GM23338 (cell line): Measurements from ENCODE around the gene PPP6R2. TPM values are rescaled to one million over a fixed set of nuclear protein-coding genes. Genes with fewer than 3 reads are reported as not detected.

Experiments used
- ATAC-seq: fragments of 200-7000 bp; cut with Tn5 transposase; 3 replicates; pipeline ENCODE4 v1.9.1; 2020
- DNase-seq: peaks from one replicate; pipeline ENCODE4 v3.0.0-alpha.2; 2015; ENCODE audit warnings: low spot score
- H2AFZ ChIP-seq: fragments of 200-600 bp; sonication (generic); 2 replicates; pipeline ENCODE4 v1.8.0; 2016; ENCODE audit warnings: antibody characterized with exemption, mild to moderate bottlenecking, moderate library complexity
- H3F3A ChIP-seq: fragments of 200-600 bp; sonication (generic); replicated peaks from 2 replicates; pipeline ENCODE4 v1.8.0; 2017; ENCODE audit warnings: antibody characterized with exemption, mixed run types, low read depth
- H3K27ac ChIP-seq: fragments of 200-600 bp; sonication (generic); 2 replicates; pipeline ENCODE4 v1.6.1; 2016; ENCODE audit warnings: low read depth
- H3K27me3 ChIP-seq: fragments of 200-600 bp; sonication (generic); 2 replicates; pipeline ENCODE4 v1.8.0; 2016; ENCODE audit warnings: mild to moderate bottlenecking, mixed run types, moderate library complexity; ENCODE audit not compliant: insufficient read depth
- H3K36me3 ChIP-seq: fragments of 200-600 bp; sonication (generic); 2 replicates; pipeline ENCODE4 v1.8.0; 2016; ENCODE audit warnings: mild to moderate bottlenecking; ENCODE audit not compliant: insufficient read depth
- H3K4me1 ChIP-seq: fragments of 200-600 bp; sonication (generic); 2 replicates; pipeline ENCODE4 v1.8.0; 2016; ENCODE audit warnings: mild to moderate bottlenecking, moderate library complexity; ENCODE audit not compliant: insufficient read depth
- H3K4me2 ChIP-seq: fragments of 200-600 bp; sonication (generic); 2 replicates; pipeline ENCODE4 v1.7.1; 2017; ENCODE audit warnings: mixed run types
- H3K4me3 ChIP-seq: fragments of 200-600 bp; sonication (generic); 2 replicates; pipeline ENCODE4 v1.6.1; 2016; ENCODE audit warnings: mixed run types
- H3K79me2 ChIP-seq: fragments of 200-600 bp; sonication (generic); replicated peaks from 2 replicates; pipeline ENCODE4 v1.8.0; 2017; ENCODE audit warnings: mild to moderate bottlenecking; ENCODE audit not compliant: insufficient read depth
- H3K9me2 ChIP-seq: fragments of 200-600 bp; sonication (generic); 2 replicates; pipeline ENCODE4 v1.8.0; 2017; ENCODE audit not compliant: insufficient read depth
- H4K20me1 ChIP-seq: fragments of 200-600 bp; sonication (generic); replicated peaks from 2 replicates; pipeline ENCODE4 v1.8.0; 2017; ENCODE audit warnings: mild to moderate bottlenecking; ENCODE audit not compliant: insufficient read depth
- H3K27ac Mint-ChIP-seq: 2 replicates; pipeline ENCODE4 v1.8.0; 2020; ENCODE audit warnings: inconsistent platforms, mild to moderate bottlenecking, moderate library complexity, mixed read lengths
- H3K27me3 Mint-ChIP-seq: 3 replicates; pipeline ENCODE4 v1.8.0; 2022; ENCODE audit warnings: low read depth, mild to moderate bottlenecking, moderate library complexity, mixed read lengths, inconsistent platforms; ENCODE audit not compliant: insufficient read depth, poor library complexity
- H3K36me3 Mint-ChIP-seq: 3 replicates; pipeline ENCODE4 v1.8.0; 2021; ENCODE audit warnings: low read depth, mild to moderate bottlenecking, inconsistent platforms, moderate library complexity, mixed read lengths
- H3K4me1 Mint-ChIP-seq: 3 replicates; pipeline ENCODE4 v1.8.0; 2020; ENCODE audit warnings: mild to moderate bottlenecking, inconsistent platforms, mixed read lengths
- H3K4me3 Mint-ChIP-seq: 3 replicates; pipeline ENCODE4 v1.8.0; 2021; ENCODE audit warnings: moderate library complexity, mild to moderate bottlenecking, inconsistent platforms, mixed read lengths
- H3K9me3 Mint-ChIP-seq: 3 replicates; pipeline ENCODE4 v1.8.0; 2020; ENCODE audit warnings: moderate library complexity, mild to moderate bottlenecking, inconsistent platforms, mixed read lengths
- CREB1 ChIP-seq: fragments of 250-450 bp; sonication (Bioruptor Pico); IDR thresholded peaks from 2 replicates; pipeline ENCODE4 v1.5.0; 2020; ENCODE audit warnings: low read depth, mild to moderate bottlenecking, moderate library complexity
- EZH2 ChIP-seq: fragments of 200-600 bp; sonication (generic); IDR thresholded peaks from one replicate; pipeline ENCODE4 v1.8.0; 2017; ENCODE audit warnings: antibody characterized with exemption, mild to moderate bottlenecking, low read depth; ENCODE audit not compliant: unreplicated experiment
- EZH2phosphoT487 ChIP-seq: fragments of 200-600 bp; sonication (generic); IDR thresholded peaks from one replicate; pipeline ENCODE4 v1.8.1; 2018; ENCODE audit warnings: antibody characterized with exemption; ENCODE audit not compliant: unreplicated experiment
- JUNB ChIP-seq: IDR thresholded peaks from one replicate; pipeline ENCODE4 v1.6.1; 2016; ENCODE audit warnings: antibody characterized with exemption; ENCODE audit not compliant: unreplicated experiment
- NANOG ChIP-seq: IDR thresholded peaks from 2 replicates; pipeline ENCODE4 v1.6.1; 2016; ENCODE audit warnings: antibody characterized with exemption, borderline replicate concordance
- ZNF114 ChIP-seq: fragments of 250-450 bp; sonication (Bioruptor Pico); IDR thresholded peaks from 2 replicates; pipeline ENCODE4 v1.5.0; 2020; ENCODE audit warnings: mild to moderate bottlenecking, moderate library complexity
- ZNF331 ChIP-seq: fragments of 250-450 bp; sonication (Bioruptor Pico); IDR thresholded peaks from 2 replicates; pipeline ENCODE4 v1.5.0; 2020; ENCODE audit warnings: low read depth, mild to moderate bottlenecking, moderate library complexity
- polyA plus RNA-seq: library from polyadenylated mRNA; unstranded; fragments of >200 nt; fragmentation: Nextera tagmentation; extraction: Ambion mirVana; gene quantifications from 2 replicates; pipeline ENCODE4 v1.2.1, GENCODE V29; 2016
- total RNA-seq: library from RNA; depleted of rRNA; stranded (reverse); fragments of >200 nt; shearing (Covaris generic); gene quantifications from 2 replicates; pipeline ENCODE4 v1.2.3, GENCODE V29; 2014
- TF ChIP-seq, protein P1 (sequence below): IDR thresholded peaks from one replicate; pipeline ENCODE4 v1.6.1; 2018; ENCODE audit warnings: antibody characterized with exemption; ENCODE audit not compliant: unreplicated experiment
- TF ChIP-seq, protein P2 (sequence below): fragments of 250-450 bp; sonication (Bioruptor Pico); IDR thresholded peaks from 2 replicates; pipeline ENCODE4 v1.5.0; 2020; ENCODE audit warnings: mild to moderate bottlenecking, moderate library complexity

The PPP6R2 gene
- total and polyA plus RNA-seq, 2 experiments from 2014 or later = 11.9 to 45.8 TPM

DNA sequence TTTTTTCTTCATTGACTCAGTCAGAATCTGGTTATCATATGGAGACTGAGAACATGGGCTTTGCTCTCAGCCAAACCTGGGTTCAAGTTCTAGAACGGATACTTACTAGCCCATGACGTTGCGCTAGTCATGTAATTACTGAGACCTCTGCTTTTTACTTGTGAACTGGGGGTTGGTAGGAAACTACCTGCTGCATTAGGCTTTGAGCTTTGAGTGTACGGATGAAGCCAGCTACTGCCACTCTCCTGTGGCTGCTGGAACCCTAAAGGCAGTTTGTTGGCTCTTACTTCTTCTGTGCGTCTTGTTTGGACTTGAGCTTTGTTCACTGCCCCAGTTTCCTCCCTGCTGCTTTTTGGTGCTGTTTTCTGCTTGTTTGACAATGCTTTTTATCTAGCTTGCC, 18.1 kb downstream of the PPP6R2 start:
- Mint-ChIP-seq H3K36me3 (peaks cover 10% of the 10 kb centered on the region; the same call in 2 of the 3 replicates), H3K4me3 (no peak overlapping the region), H3K27ac (no peak overlapping the region), H3K4me1 (no peaks in the 10 kb centered on the region; the same call in 1 of the 3 replicates), H3K27me3 (peaks cover 3% of the 10 kb centered on the region), H3K9me3 (no peaks in the 10 kb centered on the region)
- H3K4me2 ChIP-seq = no peak overlapping the region
- peaks cover 96% of the 10 kb centered on the region for H3K79me2 ChIP-seq
- no peak overlapping the region for H3K4me3 ChIP-seq
- DNase-seq (no peak), ATAC-seq (no peak)
- H3K9me2 ChIP-seq = no peaks in the 10 kb centered on the region
- H2AFZ ChIP-seq = no peak overlapping the region
- H4K20me1 ChIP-seq = peaks cover 32% of the 10 kb centered on the region
- no peaks in the 10 kb centered on the region for H3K36me3 ChIP-seq
- H3F3A ChIP-seq = no peaks in the 10 kb centered on the region
- H3K27me3 ChIP-seq = no peaks in the 10 kb centered on the region
- H3K4me1 ChIP-seq = no peaks in the 10 kb centered on the region
- TF ChIP-seq, protein P1, sequence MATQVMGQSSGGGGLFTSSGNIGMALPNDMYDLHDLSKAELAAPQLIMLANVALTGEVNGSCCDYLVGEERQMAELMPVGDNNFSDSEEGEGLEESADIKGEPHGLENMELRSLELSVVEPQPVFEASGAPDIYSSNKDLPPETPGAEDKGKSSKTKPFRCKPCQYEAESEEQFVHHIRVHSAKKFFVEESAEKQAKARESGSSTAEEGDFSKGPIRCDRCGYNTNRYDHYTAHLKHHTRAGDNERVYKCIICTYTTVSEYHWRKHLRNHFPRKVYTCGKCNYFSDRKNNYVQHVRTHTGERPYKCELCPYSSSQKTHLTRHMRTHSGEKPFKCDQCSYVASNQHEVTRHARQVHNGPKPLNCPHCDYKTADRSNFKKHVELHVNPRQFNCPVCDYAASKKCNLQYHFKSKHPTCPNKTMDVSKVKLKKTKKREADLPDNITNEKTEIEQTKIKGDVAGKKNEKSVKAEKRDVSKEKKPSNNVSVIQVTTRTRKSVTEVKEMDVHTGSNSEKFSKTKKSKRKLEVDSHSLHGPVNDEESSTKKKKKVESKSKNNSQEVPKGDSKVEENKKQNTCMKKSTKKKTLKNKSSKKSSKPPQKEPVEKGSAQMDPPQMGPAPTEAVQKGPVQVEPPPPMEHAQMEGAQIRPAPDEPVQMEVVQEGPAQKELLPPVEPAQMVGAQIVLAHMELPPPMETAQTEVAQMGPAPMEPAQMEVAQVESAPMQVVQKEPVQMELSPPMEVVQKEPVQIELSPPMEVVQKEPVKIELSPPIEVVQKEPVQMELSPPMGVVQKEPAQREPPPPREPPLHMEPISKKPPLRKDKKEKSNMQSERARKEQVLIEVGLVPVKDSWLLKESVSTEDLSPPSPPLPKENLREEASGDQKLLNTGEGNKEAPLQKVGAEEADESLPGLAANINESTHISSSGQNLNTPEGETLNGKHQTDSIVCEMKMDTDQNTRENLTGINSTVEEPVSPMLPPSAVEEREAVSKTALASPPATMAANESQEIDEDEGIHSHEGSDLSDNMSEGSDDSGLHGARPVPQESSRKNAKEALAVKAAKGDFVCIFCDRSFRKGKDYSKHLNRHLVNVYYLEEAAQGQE = no peak
- TF ChIP-seq NANOG = no peak
- TF ChIP-seq EZH2 = no peak
- TF ChIP-seq ZNF331 (CRISPR knock-in tag) = no peak
- no peak for TF ChIP-seq EZH2phosphoT487
- TF ChIP-seq CREB1 (CRISPR knock-in tag) = no peak
- no peak for TF ChIP-seq ZNF114 (CRISPR knock-in tag)
- TF ChIP-seq, protein P2, sequence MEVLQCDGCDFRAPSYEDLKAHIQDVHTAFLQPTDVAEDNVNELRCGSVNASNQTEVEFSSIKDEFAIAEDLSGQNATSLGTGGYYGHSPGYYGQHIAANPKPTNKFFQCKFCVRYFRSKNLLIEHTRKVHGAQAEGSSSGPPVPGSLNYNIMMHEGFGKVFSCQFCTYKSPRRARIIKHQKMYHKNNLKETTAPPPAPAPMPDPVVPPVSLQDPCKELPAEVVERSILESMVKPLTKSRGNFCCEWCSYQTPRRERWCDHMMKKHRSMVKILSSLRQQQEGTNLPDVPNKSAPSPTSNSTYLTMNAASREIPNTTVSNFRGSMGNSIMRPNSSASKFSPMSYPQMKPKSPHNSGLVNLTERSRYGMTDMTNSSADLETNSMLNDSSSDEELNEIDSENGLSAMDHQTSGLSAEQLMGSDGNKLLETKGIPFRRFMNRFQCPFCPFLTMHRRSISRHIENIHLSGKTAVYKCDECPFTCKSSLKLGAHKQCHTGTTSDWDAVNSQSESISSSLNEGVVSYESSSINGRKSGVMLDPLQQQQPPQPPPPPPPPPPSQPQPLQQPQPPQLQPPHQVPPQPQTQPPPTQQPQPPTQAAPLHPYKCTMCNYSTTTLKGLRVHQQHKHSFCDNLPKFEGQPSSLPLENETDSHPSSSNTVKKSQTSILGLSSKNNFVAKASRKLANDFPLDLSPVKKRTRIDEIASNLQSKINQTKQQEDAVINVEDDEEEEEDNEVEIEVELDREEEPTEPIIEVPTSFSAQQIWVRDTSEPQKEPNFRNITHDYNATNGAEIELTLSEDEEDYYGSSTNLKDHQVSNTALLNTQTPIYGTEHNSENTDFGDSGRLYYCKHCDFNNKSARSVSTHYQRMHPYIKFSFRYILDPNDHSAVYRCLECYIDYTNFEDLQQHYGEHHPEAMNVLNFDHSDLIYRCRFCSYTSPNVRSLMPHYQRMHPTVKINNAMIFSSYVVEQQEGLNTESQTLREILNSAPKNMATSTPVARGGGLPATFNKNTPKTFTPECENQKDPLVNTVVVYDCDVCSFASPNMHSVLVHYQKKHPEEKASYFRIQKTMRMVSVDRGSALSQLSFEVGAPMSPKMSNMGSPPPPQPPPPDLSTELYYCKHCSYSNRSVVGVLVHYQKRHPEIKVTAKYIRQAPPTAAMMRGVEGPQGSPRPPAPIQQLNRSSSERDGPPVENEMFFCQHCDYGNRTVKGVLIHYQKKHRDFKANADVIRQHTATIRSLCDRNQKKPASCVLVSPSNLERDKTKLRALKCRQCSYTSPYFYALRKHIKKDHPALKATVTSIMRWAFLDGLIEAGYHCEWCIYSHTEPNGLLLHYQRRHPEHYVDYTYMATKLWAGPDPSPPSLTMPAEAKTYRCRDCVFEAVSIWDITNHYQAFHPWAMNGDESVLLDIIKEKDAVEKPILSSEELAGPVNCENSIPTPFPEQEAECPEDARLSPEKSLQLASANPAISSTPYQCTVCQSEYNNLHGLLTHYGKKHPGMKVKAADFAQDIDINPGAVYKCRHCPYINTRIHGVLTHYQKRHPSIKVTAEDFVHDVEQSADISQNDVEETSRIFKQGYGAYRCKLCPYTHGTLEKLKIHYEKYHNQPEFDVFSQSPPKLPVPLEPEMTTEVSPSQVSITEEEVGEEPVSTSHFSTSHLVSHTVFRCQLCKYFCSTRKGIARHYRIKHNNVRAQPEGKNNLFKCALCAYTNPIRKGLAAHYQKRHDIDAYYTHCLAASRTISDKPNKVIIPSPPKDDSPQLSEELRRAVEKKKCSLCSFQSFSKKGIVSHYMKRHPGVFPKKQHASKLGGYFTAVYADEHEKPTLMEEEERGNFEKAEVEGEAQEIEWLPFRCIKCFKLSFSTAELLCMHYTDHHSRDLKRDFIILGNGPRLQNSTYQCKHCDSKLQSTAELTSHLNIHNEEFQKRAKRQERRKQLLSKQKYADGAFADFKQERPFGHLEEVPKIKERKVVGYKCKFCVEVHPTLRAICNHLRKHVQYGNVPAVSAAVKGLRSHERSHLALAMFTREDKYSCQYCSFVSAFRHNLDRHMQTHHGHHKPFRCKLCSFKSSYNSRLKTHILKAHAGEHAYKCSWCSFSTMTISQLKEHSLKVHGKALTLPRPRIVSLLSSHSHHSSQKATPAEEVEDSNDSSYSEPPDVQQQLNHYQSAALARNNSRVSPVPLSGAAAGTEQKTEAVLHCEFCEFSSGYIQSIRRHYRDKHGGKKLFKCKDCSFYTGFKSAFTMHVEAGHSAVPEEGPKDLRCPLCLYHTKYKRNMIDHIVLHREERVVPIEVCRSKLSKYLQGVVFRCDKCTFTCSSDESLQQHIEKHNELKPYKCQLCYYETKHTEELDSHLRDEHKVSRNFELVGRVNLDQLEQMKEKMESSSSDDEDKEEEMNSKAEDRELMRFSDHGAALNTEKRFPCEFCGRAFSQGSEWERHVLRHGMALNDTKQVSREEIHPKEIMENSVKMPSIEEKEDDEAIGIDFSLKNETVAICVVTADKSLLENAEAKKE (CRISPR knock-in tag) = no peak
- no peak for TF ChIP-seq JUNB
- H3K27ac ChIP-seq = no peak overlapping the region
